ENCODE results near the gene PDE6D.
"Not testable (repeated sequence)": the region's sequence is repeated elsewhere in the genome, so short reads cannot be mapped to it uniquely, and the experiment has no call there.

The PDE6D gene

DNA sequence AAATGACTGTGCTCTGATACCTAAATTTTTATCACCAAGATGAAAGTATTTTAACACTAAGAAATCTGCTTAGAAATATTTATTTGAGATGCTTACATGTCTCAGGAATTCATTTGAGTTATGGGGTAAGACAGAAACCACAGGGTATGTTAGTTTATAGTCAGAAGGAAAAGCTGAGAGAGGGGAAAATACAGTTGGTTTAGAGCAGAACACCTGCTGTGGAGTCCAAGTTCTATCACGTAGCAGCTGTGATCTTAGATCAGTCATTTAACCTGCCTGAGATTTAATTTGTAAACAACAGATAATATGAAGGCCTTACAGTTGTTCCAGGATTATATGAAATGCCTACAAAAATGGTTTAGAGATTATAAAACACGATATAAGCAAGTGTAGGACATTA is 29.0 kb downstream of the PDE6D start:
- Histone ChIP-seq H3K4me1 (ENCODE audit: control insufficient read depth, insufficient read depth, low read length) (no peaks in the 10 kb centered on the region), H3K27ac (ENCODE audit: extremely low read depth, low read depth, low read length) (no peak overlapping the region), H3K36me3 (ENCODE audit: control insufficient read depth in 2 of 2, insufficient read depth in 1 of 2, low read length in 2 of 2) (no peaks in the 10 kb centered on the region), H3K9me3 (ENCODE audit: control insufficient read depth, insufficient read depth, low read depth, low read length) (no peaks in the 10 kb centered on the region), H3K4me3 (ENCODE audit: low read depth, low read length) (no peak overlapping the region)
- no peak for TF ChIP-seq ZNF354C (tag by site-specific recombination; IDR thresholded peaks at IDR 0.05; ENCODE audit: borderline replicate concordance, low read depth)
- no peak for TF ChIP-seq GLI4 (tag by site-specific recombination; IDR thresholded peaks at IDR 0.05)
- no peak for TF ChIP-seq ZNF202 (tag by site-specific recombination; IDR thresholded peaks at IDR 0.05; ENCODE audit: borderline replicate concordance)
- TF ChIP-seq ZNF843 (tag by site-specific recombination; IDR thresholded peaks at IDR 0.05): no peak
- no peak for TF ChIP-seq ZNF138 (tag by site-specific recombination; IDR thresholded peaks at IDR 0.05; ENCODE audit: borderline replicate concordance)
- no peak for TF ChIP-seq TCF7L2 (IDR thresholded peaks at IDR 0.05; ENCODE audit: borderline replicate concordance, low read depth, low read length)
- no peak for TF ChIP-seq ZNF23 (tag by site-specific recombination; IDR thresholded peaks at IDR 0.05; ENCODE audit: borderline replicate concordance)
- TF ChIP-seq, protein P1, sequence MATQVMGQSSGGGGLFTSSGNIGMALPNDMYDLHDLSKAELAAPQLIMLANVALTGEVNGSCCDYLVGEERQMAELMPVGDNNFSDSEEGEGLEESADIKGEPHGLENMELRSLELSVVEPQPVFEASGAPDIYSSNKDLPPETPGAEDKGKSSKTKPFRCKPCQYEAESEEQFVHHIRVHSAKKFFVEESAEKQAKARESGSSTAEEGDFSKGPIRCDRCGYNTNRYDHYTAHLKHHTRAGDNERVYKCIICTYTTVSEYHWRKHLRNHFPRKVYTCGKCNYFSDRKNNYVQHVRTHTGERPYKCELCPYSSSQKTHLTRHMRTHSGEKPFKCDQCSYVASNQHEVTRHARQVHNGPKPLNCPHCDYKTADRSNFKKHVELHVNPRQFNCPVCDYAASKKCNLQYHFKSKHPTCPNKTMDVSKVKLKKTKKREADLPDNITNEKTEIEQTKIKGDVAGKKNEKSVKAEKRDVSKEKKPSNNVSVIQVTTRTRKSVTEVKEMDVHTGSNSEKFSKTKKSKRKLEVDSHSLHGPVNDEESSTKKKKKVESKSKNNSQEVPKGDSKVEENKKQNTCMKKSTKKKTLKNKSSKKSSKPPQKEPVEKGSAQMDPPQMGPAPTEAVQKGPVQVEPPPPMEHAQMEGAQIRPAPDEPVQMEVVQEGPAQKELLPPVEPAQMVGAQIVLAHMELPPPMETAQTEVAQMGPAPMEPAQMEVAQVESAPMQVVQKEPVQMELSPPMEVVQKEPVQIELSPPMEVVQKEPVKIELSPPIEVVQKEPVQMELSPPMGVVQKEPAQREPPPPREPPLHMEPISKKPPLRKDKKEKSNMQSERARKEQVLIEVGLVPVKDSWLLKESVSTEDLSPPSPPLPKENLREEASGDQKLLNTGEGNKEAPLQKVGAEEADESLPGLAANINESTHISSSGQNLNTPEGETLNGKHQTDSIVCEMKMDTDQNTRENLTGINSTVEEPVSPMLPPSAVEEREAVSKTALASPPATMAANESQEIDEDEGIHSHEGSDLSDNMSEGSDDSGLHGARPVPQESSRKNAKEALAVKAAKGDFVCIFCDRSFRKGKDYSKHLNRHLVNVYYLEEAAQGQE (tag by site-specific recombination; IDR thresholded peaks at IDR 0.05): no peak
- no peak for TF ChIP-seq TRIM28 (IDR thresholded peaks at IDR 0.05; ENCODE audit: borderline replicate concordance, low read length)
- TF ChIP-seq ZNF274 (IDR thresholded peaks at IDR 0.05; ENCODE audit: low read length): no peak
- TF ChIP-seq ZNF274 (tag by site-specific recombination; IDR thresholded peaks at IDR 0.05; ENCODE audit: borderline replicate concordance): no peak
- TF ChIP-seq SCRT2 (tag by site-specific recombination; IDR thresholded peaks at IDR 0.05): no peak
- POLR2A ChIA-PET: no interaction called here
- CTCF ChIA-PET: interaction anchor here (2.0 kb wide), 1 partner anchor 38 kb away, joined by 8 read pairs; no protein-coding TSS in a partner anchor

DNA sequence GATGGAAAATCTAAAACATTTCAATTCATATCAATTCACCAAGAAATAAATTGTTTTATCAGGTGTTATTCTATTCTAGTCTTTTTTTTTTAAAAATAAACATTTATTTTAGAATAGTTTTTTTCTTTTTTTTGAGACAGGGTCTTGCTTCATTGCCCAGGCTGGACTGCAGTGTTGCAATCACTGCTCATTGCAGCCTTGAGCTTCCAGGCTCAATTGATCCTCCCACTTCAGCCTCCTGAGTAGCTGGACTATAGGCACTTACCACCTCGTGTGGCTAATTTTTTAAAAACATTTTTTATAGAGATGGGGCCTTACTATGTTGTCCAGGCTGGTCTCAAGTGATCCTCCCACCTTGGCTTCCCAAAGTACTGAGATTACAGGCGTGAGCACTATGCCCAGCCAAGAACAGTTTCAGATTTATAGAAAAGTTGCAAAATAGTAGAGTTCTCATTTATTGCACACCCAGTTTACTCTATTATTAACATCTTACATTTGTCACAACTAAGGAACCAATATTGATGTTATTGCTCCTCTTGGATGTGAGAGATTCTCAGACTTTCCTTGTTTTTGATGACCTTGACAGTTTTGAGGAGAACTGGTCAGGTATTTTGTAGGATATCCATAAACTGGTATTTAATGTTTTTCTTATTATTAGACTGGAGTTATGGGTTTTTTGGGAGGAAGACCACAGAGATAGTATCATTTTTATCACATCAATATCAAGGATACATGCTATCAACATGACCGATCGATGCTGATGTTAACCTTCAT is 29.9 kb downstream of the PDE6D start:
- H3K4me3 ChIP-seq (ENCODE audit: low read depth, low read length): no peak overlapping the region
- H3K27ac ChIP-seq (ENCODE audit: extremely low read depth, low read depth, low read length): no peak overlapping the region
- TF ChIP-seq ZNF140 (tag by site-specific recombination; IDR thresholded peaks at IDR 0.05): no peak
- TF ChIP-seq ZNF121 (tag by site-specific recombination; IDR thresholded peaks at IDR 0.05): 0 out of 2 replicates have a peak, but pooled peaks have one; percentile 38
- no peak for TF ChIP-seq ZNF514 (tag by site-specific recombination; IDR thresholded peaks at IDR 0.05)
- H3K9me3 ChIP-seq (ENCODE audit: control insufficient read depth, insufficient read depth, low read depth, low read length): no peaks in the 10 kb centered on the region
- CTCF ChIA-PET: interaction anchor here (0.7 to 2.0 kb wide), 2 partner anchors 37 to 45 kb away, joined by 3 to 8 read pairs; no protein-coding TSS in a partner anchor
- H3K36me3 ChIP-seq (ENCODE audit: control insufficient read depth in 2 of 2, insufficient read depth in 1 of 2, low read length in 2 of 2): no peaks in the 10 kb centered on the region
- no peaks in the 10 kb centered on the region for H3K4me1 ChIP-seq (ENCODE audit: control insufficient read depth, insufficient read depth, low read length)
- POLR2A ChIA-PET: no interaction called here

DNA sequence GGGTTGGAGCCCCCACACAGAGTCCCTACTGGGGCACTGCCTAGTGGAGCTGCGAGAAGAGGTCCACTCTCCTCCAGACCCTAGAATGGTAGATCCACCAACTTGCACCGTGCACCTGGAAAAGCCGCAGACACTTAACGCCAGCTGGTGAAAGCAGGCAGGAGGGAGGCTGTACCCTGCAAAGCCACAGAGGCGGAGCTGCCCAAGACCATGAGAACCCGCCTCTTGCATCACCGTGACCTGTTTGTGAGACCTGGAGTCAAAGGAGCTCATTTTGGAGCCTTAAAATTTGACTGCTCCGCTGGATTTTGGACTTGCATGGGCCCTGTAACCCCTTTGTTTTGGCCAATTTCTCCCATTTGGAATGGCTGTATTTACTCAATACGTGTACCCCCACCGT is 32.1 kb downstream of the PDE6D start:
- H3K27ac ChIP-seq (ENCODE audit: extremely low read depth, low read depth, low read length); H3K4me1 ChIP-seq (ENCODE audit: control insufficient read depth, insufficient read depth, low read length); H3K4me3 ChIP-seq (ENCODE audit: low read depth, low read length); H3K36me3 ChIP-seq (ENCODE audit: control insufficient read depth in 2 of 2, insufficient read depth in 1 of 2, low read length in 2 of 2); H3K9me3 ChIP-seq (ENCODE audit: control insufficient read depth, insufficient read depth, low read depth, low read length): not testable (repeated sequence)
- ChIA-PET POLR2A (interaction anchor here (0.6 to 1.1 kb wide), 2 partner anchors 10 to 11 kb away, joined by 3 read pairs; no protein-coding TSS in a partner anchor), CTCF (interaction anchor here (0.6 kb wide), 1 partner anchor 175 kb away, joined by 3 read pairs; no protein-coding TSS in a partner anchor)

Measured in HEK293 (cell line).